ENCODE data around the gene NUPR1. TPM values are rescaled to one million over a fixed set of nuclear protein-coding genes. Genes with fewer than 3 reads are reported as not detected.
A peak's percentile ranks its signal among the peaks of the same experiment; 100 is the strongest.

The NUPR1 gene
- total RNA-seq, 1 experiment from 2014 or later, result 2.2 TPM

GRCh38 chr16:28494121-28494851 is 44.5 kb downstream of the NUPR1 start, which contains the start of gene APOBR (continued):
- TF ChIP-seq ZBTB33 (IDR thresholded peaks at IDR 0.05; ENCODE audit: extremely low read depth, insufficient replicate concordance, low read length) (no peak), POLR2A (IDR thresholded peaks at IDR 0.05; ENCODE audit: borderline replicate concordance, extremely low read depth, insufficient read depth, insufficient read length) (no peak), FOSL1 (IDR thresholded peaks at IDR 0.05; ENCODE audit: low read depth) (no peak), EGR1 (IDR thresholded peaks at IDR 0.05; ENCODE audit: low read depth) (no peak), SRF (IDR thresholded peaks at IDR 0.05; ENCODE audit: low read depth) (no peak), ELF1 (IDR thresholded peaks at IDR 0.05; ENCODE audit: borderline replicate concordance, low read depth) (no peak), CTCF (IDR thresholded peaks at IDR 0.05 in 2 of 3, conservative IDR thresholded peaks at IDR 0.05 in 1 of 3; ENCODE audit: borderline replicate concordance in 1 of 3, insufficient read depth in 1 of 3, low read depth in 2 of 3, low read length in 2 of 3) (no peak), SP1 (IDR thresholded peaks at IDR 0.05; ENCODE audit: low read depth) (no peak)

GRCh38 chr16:28492511-28492910 is 46.3 kb downstream of the NUPR1 start:
- Histone ChIP-seq H3K27ac (ENCODE audit: low read depth, low read length) (peak overlapping the region; percentile 75), H3K79me2 (ENCODE audit: insufficient read depth, low read length) (peaks cover 4% of the 10 kb centered on the region; the same call in 1 of the 2 replicates), H2AFZ (ENCODE audit: low read depth, low read length, poor library complexity, severe bottlenecking) (peak overlapping the region; percentile 100), H3K9ac (ENCODE audit: low read length) (peak overlapping the region; percentile 81), H3K4me3 (replicated peaks in 1 of 2; ENCODE audit: low read depth in 1 of 2, low read length in 2 of 2) (peak overlapping the region; percentile 92 to 99), H3K9me2 (ENCODE audit: insufficient read depth) (no peaks in the 10 kb centered on the region), H4K20me1 (ENCODE audit: insufficient read depth) (no peaks in the 10 kb centered on the region), H3K4me2 (ENCODE audit: low read length) (peak overlapping the region; percentile 96), H3K27me3 (ENCODE audit: insufficient read depth, low read length) (no peaks in the 10 kb centered on the region), H3K9me3 (ENCODE audit: control insufficient read depth in 1 of 2, insufficient read depth in 1 of 2, low read depth in 1 of 2, low read length in 2 of 2) (no peaks in the 10 kb centered on the region), H3K36me3 (ENCODE audit: control insufficient read depth in 1 of 2, insufficient read depth in 2 of 2, low read length in 2 of 2) (peaks cover 0 to 4% of the 10 kb centered on the region in 2 experiments; a peak in 2 of 4 replicates), H3K4me1 (ENCODE audit: control insufficient read depth in 1 of 2, insufficient read depth in 2 of 2, low read length in 2 of 2) (peaks cover 0 to 12% of the 10 kb centered on the region in 2 experiments; a peak in 2 of 4 replicates)
- DNase-seq (ENCODE audit: low read depth, low spot score), result no peak
- intact Hi-C loops (cut with micrococcal nuclease), result no loop called here
- ATAC-seq, result no peak
- CTCF ChIA-PET, result interaction anchor here (0.7 kb wide), 2 partner anchors 57 to 436 kb away, joined by 3 read pairs; no protein-coding TSS in a partner anchor
- POLR2A ChIA-PET, result no interaction called here
- BruUV-seq (replicated peaks), result no TSS peak
- RAD21 ChIA-PET (ENCODE audit: low non-redundant PET in 1 of 2, low total read pairs in 2 of 2, uncharacterized antibody in 2 of 2, unreplicated experiment in 2 of 2), result no interaction called here
- TF ChIP-seq SIN3A (IDR thresholded peaks at IDR 0.05; ENCODE audit: low read depth) (no peak), JUND (IDR thresholded peaks at IDR 0.05) (no peak), FOSL1 (IDR thresholded peaks at IDR 0.05; ENCODE audit: low read depth) (no peak), SRF (IDR thresholded peaks at IDR 0.05; ENCODE audit: low read depth) (no peak), EGR1 (IDR thresholded peaks at IDR 0.05; ENCODE audit: low read depth) (no peak), EZH2 (IDR thresholded peaks at IDR 0.05) (no peak), TCF7L2 (IDR thresholded peaks at IDR 0.05; ENCODE audit: borderline replicate concordance, extremely low read depth, insufficient read depth, insufficient read length) (no peak), ELF1 (IDR thresholded peaks at IDR 0.05; ENCODE audit: borderline replicate concordance, low read depth) (no peak), CTCF (IDR thresholded peaks at IDR 0.05 in 2 of 3, conservative IDR thresholded peaks at IDR 0.05 in 1 of 3; ENCODE audit: borderline replicate concordance in 1 of 3, insufficient read depth in 1 of 3, low read depth in 2 of 3, low read length in 2 of 3) (no peak), CEBPB (IDR thresholded peaks at IDR 0.05; ENCODE audit: low read depth) (no peak), MAX (IDR thresholded peaks at IDR 0.05) (no peak), ZFX (IDR thresholded peaks at IDR 0.05) (no peak), YY1 (IDR thresholded peaks at IDR 0.05; ENCODE audit: extremely low read depth, insufficient replicate concordance, low read depth, low read length) (no peak), CBX3 (IDR thresholded peaks at IDR 0.05; ENCODE audit: low read depth) (no peak)

All from HCT116 (cell line).